Esophagus muscularis mucosa (tissue), 4 donors: Measurements from ENCODE around the gene CSRP1. TPM values are rescaled to one million over a fixed set of nuclear protein-coding genes. Genes with fewer than 3 reads are reported as not detected.

Experiments
- DNase-seq: peaks from one replicate; pipeline ENCODE4 v3.0.0-alpha.2; 2017; ENCODE audit errors: extremely low spot score
- H3K27ac ChIP-seq, 4 donors: fragments of 200-600 bp; sonication (generic); replicated peaks in 1 of 4; 1 replicate in 3 of 4; 2 replicates in 1 of 4; pipeline ENCODE4 v1.5.1; 2016 to 2019; ENCODE audit warnings: mild to moderate bottlenecking in 1 of 4
- H3K27me3 ChIP-seq, 4 donors: fragments of 200-600 bp; sonication (generic); one replicate each; pipeline versions ENCODE4 v1.5.1 to v1.6.0; 2016 to 2019
- H3K36me3 ChIP-seq, 4 donors: fragments of 200-600 bp; sonication (generic); one replicate each; pipeline ENCODE4 v1.5.1; 2016 to 2019
- H3K4me1 ChIP-seq, 4 donors: fragments of 200-600 bp; sonication (generic); one replicate each; pipeline ENCODE4 v1.5.1; 2016 to 2019
- H3K4me3 ChIP-seq, 4 donors: fragments of 200-600 bp; sonication (generic); 1 replicate in 2 of 4; 2 replicates in 2 of 4; pipeline ENCODE4 v1.5.1; 2016 to 2019; ENCODE audit warnings: mild to moderate bottlenecking in 4 of 4, moderate library complexity in 1 of 4
- H3K9me3 ChIP-seq, 4 donors: fragments of 200-600 bp; sonication (generic); 1 replicate in 3 of 4; 2 replicates in 1 of 4; pipeline ENCODE4 v1.5.1; 2016 to 2019
- CTCF ChIP-seq, 3 experiments: fragments of 200-600 bp in 2 of 3; fragments of 450-650 bp in 1 of 3; sonication (generic) in 2 of 3; IDR thresholded peaks; one replicate each; pipeline ENCODE4 v1.5.1; 2017 to 2019; ENCODE audit warnings: antibody characterized with exemption in 3 of 3, mild to moderate bottlenecking in 2 of 3, moderate library complexity in 1 of 3
- EP300 ChIP-seq: sonication (generic); formaldehyde crosslinking; IDR thresholded peaks from one replicate; pipeline ENCODE4 v1.6.1; 2017; ENCODE audit warnings: antibody characterized with exemption
- POLR2A ChIP-seq: fragments of 450-650 bp; IDR thresholded peaks from one replicate; pipeline ENCODE4 v1.6.1; 2017; ENCODE audit warnings: antibody characterized with exemption, moderate library complexity, mild to moderate bottlenecking, low read depth
- POLR2AphosphoS5 ChIP-seq, 2 donors: sonication (generic); formaldehyde crosslinking; IDR thresholded peaks; one replicate each; pipeline ENCODE4 v1.6.1; 2017; ENCODE audit warnings: antibody characterized with exemption in 2 of 2
- WGBS: methylation state at CpG from one replicate; pipeline ENCODE4 v1.1.5; 2018; 5-methylcytosine and 5-hydroxymethylcytosine counted together
- intact Hi-C: fragments of 100-400 bp; cut with DNase I; formaldehyde crosslinking; loops from one replicate; pipeline ENCODE4 v1.15.1; 2023
- total RNA-seq, 4 donors: library from RNA; depleted of rRNA; stranded (reverse); fragments of >200 nt; gene quantifications; one replicate each; pipeline versions ENCODE4 v1.1.0 to v1.2.1, GENCODE V29; 2016

Gene CSRP1
- total RNA-seq, 4 donors from 2014 or later, result 3,645 to 7,984 (median 5,321) TPM

GRCh38 chr1:201517631-201518030 is 10.7 kb upstream of the CSRP1 start:
- intact Hi-C loops, result no loop called here
- H3K9me3 ChIP-seq, result no peaks in the 10 kb centered on the region
- WGBS, result 85% methylated on average over 6 of the region's 7 CpGs

GRCh38 chr1:201516511-201517127 is 9.7 kb upstream of the CSRP1 start:
- H3K9me3 ChIP-seq, result no peaks in the 10 kb centered on the region
- H3K4me1 ChIP-seq, result peaks cover 13 to 23% (median 17%) of the 10 kb centered on the region in 4 donors
- H3K4me3 ChIP-seq, result no peak overlapping the region
- DNase-seq, result no peak
- H3K27ac ChIP-seq, result no peak overlapping the region
- TF ChIP-seq POLR2AphosphoS5 (IDR thresholded peaks at IDR 0.05) (no peak), CTCF (IDR thresholded peaks at IDR 0.05) (no peak), POLR2A (no peak), EP300 (no peak)
- no peaks in the 10 kb centered on the region for H3K27me3 ChIP-seq
- intact Hi-C loops, result no loop called here
- WGBS, result 98% methylated on average over 2 of the region's 2 CpGs
- H3K36me3 ChIP-seq, result peaks cover 0 to 10% (median 2%) of the 10 kb centered on the region in 4 donors

More at GRCh38 chr1:201517631-201518030, 10.7 kb upstream of the CSRP1 start:
- H3K36me3 ChIP-seq, result peaks cover 0 to 10% (median 2%) of the 10 kb centered on the region in 4 donors
- H3K27ac ChIP-seq, result no peak overlapping the region
- peaks cover 3 to 13% (median 7%) of the 10 kb centered on the region in 4 donors for H3K4me1 ChIP-seq
- TF ChIP-seq CTCF (IDR thresholded peaks at IDR 0.05) (no peak), POLR2AphosphoS5 (IDR thresholded peaks at IDR 0.05) (no peak), POLR2A (no peak)
- no peak overlapping the region for H3K4me3 ChIP-seq
- no peaks in the 10 kb centered on the region for H3K27me3 ChIP-seq
- DNase-seq, result no peak

GRCh38 chr1:201515895-201516294 is 9.0 kb upstream of the CSRP1 start:
- Histone ChIP-seq H3K4me3 (no peak overlapping the region), H3K4me1 (peaks cover 20 to 30% (median 23%) of the 10 kb centered on the region in 4 donors), H3K9me3 (no peaks in the 10 kb centered on the region), H3K36me3 (peaks cover 0 to 10% (median 2%) of the 10 kb centered on the region in 4 donors), H3K27ac (no peak overlapping the region), H3K27me3 (no peaks in the 10 kb centered on the region)
- intact Hi-C loops, result no loop called here
- no peak for TF ChIP-seq EP300
- 100% methylated on average over 1 of the region's 1 CpG for WGBS
- DNase-seq, result no peak

- Histone ChIP-seq H3K27me3 (no peaks in the 10 kb centered on the region), H3K36me3 (peaks cover 0 to 6% (median 1%) of the 10 kb centered on the region in 4 donors), H3K9me3 (no peaks in the 10 kb centered on the region), H3K4me1 (peaks cover 22 to 30% (median 23%) of the 10 kb centered on the region in 4 donors), H3K4me3 (no peak overlapping the region), H3K27ac (no peak overlapping the region)
- 85% methylated on average over 9 of the region's 9 CpGs for WGBS
- no peak for DNase-seq
- intact Hi-C loops, result no loop called here
- TF ChIP-seq CTCF (IDR thresholded peaks at IDR 0.05) (no peak), EP300 (no peak), POLR2A (no peak), POLR2AphosphoS5 (IDR thresholded peaks at IDR 0.05) (no peak)
These were observed 8.3 kb upstream of the CSRP1 start for GRCh38 chr1:201515062-201515750.

- Histone ChIP-seq H3K36me3 (peaks cover 0 to 6% (median 0%) of the 10 kb centered on the region in 4 donors), H3K4me3 (no peak overlapping the region), H3K9me3 (no peaks in the 10 kb centered on the region), H3K27me3 (no peaks in the 10 kb centered on the region), H3K4me1 (peaks cover 24 to 34% (median 26%) of the 10 kb centered on the region in 4 donors), H3K27ac (no peak overlapping the region)
- TF ChIP-seq POLR2AphosphoS5 (IDR thresholded peaks at IDR 0.05) (no peak), CTCF (IDR thresholded peaks at IDR 0.05) (no peak), POLR2A (no peak), EP300 (no peak)
- 94% methylated on average over 2 of the region's 2 CpGs for WGBS
- no peak for DNase-seq
- intact Hi-C loops, result no loop called here
These were observed 7.5 kb upstream of the CSRP1 start for GRCh38 chr1:201514466-201514865.
